Activated T-helper 2 cell treated with anti-CD3 and anti-CD28 coated beads, Interferon-gamma antibody, Interleukin-2, Interleukin-4, amounts not matched to agents 10 μg/mL and 5 μg/mL and 100 μg/mL, durations not matched to agents 14 hours and 24 hours and 36 hours (primary cell): ENCODE results near the gene ALDH1L1. TPM values are rescaled to one million over a fixed set of nuclear protein-coding genes. Genes with fewer than 3 reads are reported as not detected.
"Not testable (repeated sequence)": the region's sequence is repeated elsewhere in the genome, so short reads cannot be mapped to it uniquely, and the experiment has no call there.

Experiments
- DNase-seq: peaks from one replicate; pipeline ENCODE4 v3.0.0; 2021; ENCODE audit warnings: low spot score
- H3K27ac Mint-ChIP-seq: one replicate; pipeline ENCODE4 v1.8.0; 2021; ENCODE audit warnings: mixed read lengths
- H3K27me3 Mint-ChIP-seq: one replicate; pipeline ENCODE4 v1.8.0; 2021; ENCODE audit warnings: low read depth, mixed read lengths
- H3K36me3 Mint-ChIP-seq: one replicate; pipeline ENCODE4 v1.8.0; 2021; ENCODE audit warnings: low read depth, mixed read lengths
- H3K4me1 Mint-ChIP-seq: one replicate; pipeline ENCODE4 v1.8.0; 2021; ENCODE audit warnings: low read depth, mixed read lengths
- H3K4me3 Mint-ChIP-seq: one replicate; pipeline ENCODE4 v1.8.0; 2021; ENCODE audit warnings: low read depth, mild to moderate bottlenecking, moderate library complexity, mixed read lengths
- H3K9me3 Mint-ChIP-seq: one replicate; pipeline ENCODE4 v1.8.0; 2021; ENCODE audit warnings: mixed read lengths
- intact Hi-C: fragments of 100-400 bp; cut with micrococcal nuclease; formaldehyde crosslinking; loops from one replicate; pipeline ENCODE4 v1.15.1; 2023
- total RNA-seq: library from RNA; stranded (reverse); gene quantifications from 2 replicates; pipeline ENCODE4 v1.2.3, GENCODE V29; 2022

Gene ALDH1L1
- total RNA-seq, 1 donor from 2014 or later: not detected

DNA sequence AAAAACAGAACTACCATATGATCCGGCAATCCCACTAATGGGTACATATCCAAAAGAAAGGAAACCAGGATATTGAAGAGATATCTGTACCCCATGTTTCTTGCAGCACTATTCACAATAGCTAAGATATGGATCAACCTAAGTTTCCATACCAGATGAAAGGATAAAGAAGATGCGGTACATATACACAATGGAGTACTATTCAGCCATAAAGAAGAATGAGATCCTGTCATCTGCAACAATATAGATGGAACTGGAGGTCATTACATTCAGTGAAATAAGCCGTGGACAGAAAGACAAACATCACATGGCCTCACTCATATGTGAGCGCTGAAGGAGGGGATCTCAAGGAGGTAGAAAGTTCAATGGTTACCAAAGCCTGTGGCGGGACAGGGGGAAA lies 99.4 kb downstream of the ALDH1L1 start:
- H3K36me3 Mint-ChIP-seq: no peaks in the 10 kb centered on the region
- peak overlapping the region; percentile 20 for H3K4me3 Mint-ChIP-seq
- H3K27ac Mint-ChIP-seq: no peak overlapping the region
- H3K4me1 Mint-ChIP-seq: peaks cover 13% of the 10 kb centered on the region
- no peaks in the 10 kb centered on the region for H3K9me3 Mint-ChIP-seq
- intact Hi-C loops: loop anchor here (5.0 kb wide), 1 partner anchor 1516 kb away; the partner anchor contains the start of gene MCM2
- no peak for DNase-seq
- H3K27me3 Mint-ChIP-seq: no peaks in the 10 kb centered on the region

DNA sequence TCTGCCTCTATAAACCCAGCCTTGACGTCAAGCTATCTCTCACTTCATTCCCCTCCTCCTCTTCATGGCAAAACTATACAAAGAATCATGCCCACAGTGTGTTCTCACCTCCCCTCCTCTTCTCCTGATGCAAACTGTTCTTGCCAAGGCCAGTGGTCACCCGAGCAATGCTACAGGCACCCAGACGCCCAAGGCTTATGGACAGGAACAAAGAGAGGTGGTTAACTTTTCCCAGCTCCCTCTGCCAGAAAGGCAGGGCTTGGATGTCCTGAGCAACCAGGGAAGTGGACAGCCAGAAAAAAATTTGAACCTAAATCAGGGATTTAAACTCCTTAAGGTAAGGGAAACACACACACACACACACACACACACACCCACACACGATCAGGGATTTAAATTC lies 101.5 kb downstream of the ALDH1L1 start:
- Mint-ChIP-seq H3K36me3 (no peaks in the 10 kb centered on the region), H3K27ac (no peak overlapping the region), H3K4me1 (peaks cover 5% of the 10 kb centered on the region), H3K9me3 (no peaks in the 10 kb centered on the region), H3K27me3 (no peaks in the 10 kb centered on the region), H3K4me3 (no peak overlapping the region)
- no peak for DNase-seq
- intact Hi-C loops: no loop called here

DNA sequence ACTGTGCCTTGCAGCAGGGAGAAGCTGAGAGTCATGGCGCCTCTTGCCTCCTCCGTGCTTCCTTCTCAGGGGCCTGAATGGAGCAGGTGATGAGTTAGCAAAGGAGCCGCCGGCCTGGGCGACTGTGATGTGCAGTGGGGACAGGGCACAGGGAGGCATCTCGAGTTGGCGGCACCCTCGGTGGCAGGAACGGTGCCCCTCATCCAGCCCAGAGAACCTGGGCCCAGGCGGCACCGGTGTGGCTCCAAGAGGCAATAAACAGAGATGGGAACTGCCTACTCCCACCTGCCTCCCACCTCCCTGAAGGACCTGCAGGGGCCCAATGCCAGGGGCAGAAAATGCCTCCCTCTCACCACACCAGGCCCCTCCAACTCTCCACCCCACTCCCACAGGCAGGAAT lies 102.6 kb downstream of the ALDH1L1 start:
- H3K27me3 Mint-ChIP-seq: peaks cover 2% of the 10 kb centered on the region
- intact Hi-C loops: no loop called here
- H3K4me3 Mint-ChIP-seq: no peak overlapping the region
- H3K9me3 Mint-ChIP-seq: no peaks in the 10 kb centered on the region
- no peak overlapping the region for H3K27ac Mint-ChIP-seq
- DNase-seq: no peak
- H3K36me3 Mint-ChIP-seq: no peaks in the 10 kb centered on the region
- peaks cover under 1% of the 10 kb centered on the region for H3K4me1 Mint-ChIP-seq

DNA sequence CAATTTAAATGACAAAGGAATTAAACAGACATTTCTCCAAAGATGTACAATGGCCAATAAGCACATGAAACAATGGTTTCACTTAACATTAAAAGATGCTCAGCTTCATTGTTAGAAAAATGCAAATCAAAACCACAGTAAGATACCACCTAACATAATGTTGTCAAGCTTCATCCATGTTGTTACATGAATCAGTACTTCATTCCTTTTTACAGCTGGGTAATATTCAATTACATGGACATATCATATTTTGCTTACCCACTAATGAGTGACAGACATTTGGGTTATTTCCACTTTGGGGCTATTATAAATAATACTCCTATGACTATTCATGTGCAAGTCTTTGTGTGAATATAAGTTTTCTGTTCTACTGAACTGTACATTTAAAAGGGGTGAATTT lies 104.2 kb downstream of the ALDH1L1 start:
- intact Hi-C loops: no loop called here
- H3K9me3 Mint-ChIP-seq: no peaks in the 10 kb centered on the region
- no peak overlapping the region for H3K4me3 Mint-ChIP-seq
- no peaks in the 10 kb centered on the region for H3K4me1 Mint-ChIP-seq
- no peak overlapping the region for H3K27ac Mint-ChIP-seq
- DNase-seq: no peak
- H3K27me3 Mint-ChIP-seq: peaks cover 3% of the 10 kb centered on the region
- no peaks in the 10 kb centered on the region for H3K36me3 Mint-ChIP-seq

DNA sequence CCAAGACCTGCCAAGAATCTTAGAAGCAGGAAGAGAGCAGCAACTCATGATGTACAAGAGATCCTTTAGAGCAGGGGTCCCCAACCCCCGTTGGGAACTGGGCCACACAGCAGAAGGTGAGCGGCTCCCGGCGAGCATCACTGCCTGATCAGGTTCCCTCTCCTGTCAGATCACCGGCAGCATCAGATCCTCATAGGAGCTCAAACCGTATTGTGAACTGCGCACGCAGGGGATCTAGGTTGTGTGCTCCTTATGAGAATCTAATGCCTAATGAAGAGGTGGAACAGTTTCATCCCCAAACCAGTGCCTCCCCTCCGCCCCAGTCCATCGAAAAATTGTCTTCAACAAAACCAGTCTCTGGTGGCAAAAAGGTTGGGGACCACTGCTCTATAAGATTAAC lies 110.2 kb downstream of the ALDH1L1 start:
- Mint-ChIP-seq H3K36me3 (no peaks in the 10 kb centered on the region), H3K4me3 (no peak overlapping the region), H3K27ac (no peak overlapping the region), H3K27me3 (peaks cover 3% of the 10 kb centered on the region), H3K4me1 (no peaks in the 10 kb centered on the region), H3K9me3 (no peaks in the 10 kb centered on the region)
- intact Hi-C loops: no loop called here
- DNase-seq: no peak

DNA sequence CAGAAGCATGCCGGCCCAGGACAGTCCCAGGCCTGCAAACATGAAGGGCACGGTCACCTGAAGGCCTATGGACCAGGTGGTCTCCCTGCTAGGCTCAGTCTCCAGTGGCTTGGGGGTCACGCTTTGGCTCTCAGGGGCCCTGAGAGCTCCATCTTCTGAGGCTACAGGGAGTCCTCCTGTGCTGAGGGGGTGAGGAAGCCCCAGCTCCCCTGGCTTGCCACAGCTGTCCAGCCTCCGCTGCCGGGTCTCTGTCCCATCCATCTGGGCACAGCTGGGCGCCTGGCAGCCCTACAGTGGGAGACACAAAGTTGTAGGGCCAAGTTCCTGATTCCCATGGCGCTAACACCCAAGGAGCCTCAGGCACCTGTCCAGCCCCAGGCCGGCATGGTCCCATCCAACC lies 112.4 kb downstream of the ALDH1L1 start:
- Mint-ChIP-seq H3K27me3 (peaks cover 3% of the 10 kb centered on the region), H3K4me3 (no peak overlapping the region), H3K4me1 (peaks cover 3% of the 10 kb centered on the region), H3K36me3 (no peaks in the 10 kb centered on the region), H3K9me3 (no peaks in the 10 kb centered on the region), H3K27ac (no peak overlapping the region)
- DNase-seq: no peak
- intact Hi-C loops: no loop called here

DNA sequence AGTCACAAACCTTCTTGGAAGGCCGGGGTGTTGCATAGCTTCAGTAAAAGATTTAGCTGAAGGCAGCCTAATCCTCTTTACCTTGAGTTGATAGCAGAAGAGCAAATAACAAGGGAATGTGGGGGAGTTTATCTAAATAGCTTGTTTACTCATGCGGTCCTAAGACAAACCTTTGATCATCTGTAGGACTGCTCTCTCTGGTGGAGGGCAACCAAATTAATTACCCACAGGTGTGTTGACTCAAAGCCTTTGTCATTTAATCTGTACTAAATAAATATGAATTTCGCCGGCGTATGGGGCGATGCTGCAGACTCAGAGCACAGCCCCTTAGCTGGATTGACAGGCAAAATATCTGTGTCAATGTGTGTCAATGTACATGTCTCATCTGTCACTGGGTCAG lies 113.7 kb downstream of the ALDH1L1 start:
- H3K27ac Mint-ChIP-seq, DNase-seq, H3K9me3 Mint-ChIP-seq, H3K4me3 Mint-ChIP-seq, H3K36me3 Mint-ChIP-seq, H3K4me1 Mint-ChIP-seq, intact Hi-C loops, H3K27me3 Mint-ChIP-seq: not testable (repeated sequence)

DNA sequence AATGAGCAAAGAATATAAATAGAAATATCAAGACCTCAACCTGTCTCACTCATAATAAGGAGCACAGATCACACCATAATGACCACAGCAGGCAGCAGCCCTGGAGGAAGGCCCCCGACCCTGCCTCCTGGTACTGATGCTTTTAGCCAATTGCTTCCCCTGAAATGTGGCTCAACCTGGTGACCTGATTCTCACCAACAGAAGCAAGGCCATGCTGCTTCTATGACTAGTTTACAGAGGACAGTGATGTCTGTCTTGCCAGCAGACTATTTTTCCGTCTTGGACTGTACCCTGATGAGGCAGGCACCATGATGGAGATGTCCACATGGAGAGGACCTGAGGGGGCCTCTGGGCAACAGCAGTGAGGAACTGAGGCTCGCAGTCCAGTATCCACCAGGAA lies 114.5 kb downstream of the ALDH1L1 start:
- no peak overlapping the region for H3K27ac Mint-ChIP-seq
- no peaks in the 10 kb centered on the region for H3K36me3 Mint-ChIP-seq
- no peak overlapping the region for H3K4me3 Mint-ChIP-seq
- no peaks in the 10 kb centered on the region for H3K9me3 Mint-ChIP-seq
- H3K27me3 Mint-ChIP-seq: no peaks in the 10 kb centered on the region
- intact Hi-C loops: no loop called here
- peaks cover 3% of the 10 kb centered on the region for H3K4me1 Mint-ChIP-seq
- no peak for DNase-seq

DNA sequence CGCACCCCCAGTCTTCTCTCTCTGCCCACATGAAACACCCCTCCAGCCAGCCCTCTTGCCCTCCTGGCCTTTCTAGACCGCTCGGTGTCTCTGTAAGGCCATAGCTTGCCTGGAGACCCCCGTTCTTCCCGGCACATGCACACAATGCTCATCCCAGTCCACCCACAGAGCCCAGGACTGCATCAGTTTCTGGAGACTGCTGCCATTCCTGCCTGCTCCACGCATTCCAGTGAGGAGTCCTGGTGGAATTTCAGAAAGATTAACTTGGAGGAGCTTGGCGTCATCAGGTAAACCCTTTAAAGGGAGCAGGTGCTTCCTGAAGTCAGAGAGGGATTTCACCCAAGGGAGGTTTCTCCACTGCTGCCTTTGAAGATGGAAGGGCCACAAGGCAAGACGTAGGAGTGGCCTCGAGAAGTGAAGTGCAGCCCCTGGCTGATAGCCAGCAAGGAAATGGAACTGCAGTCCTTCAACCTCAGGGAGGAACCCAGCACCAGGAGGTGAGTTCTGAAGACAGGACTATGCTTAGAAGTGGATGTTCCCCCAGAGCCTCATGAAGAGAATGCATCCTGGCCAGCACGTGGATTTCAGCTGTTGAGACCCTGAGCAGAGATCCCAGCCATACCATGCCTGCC lies 115.6 kb downstream of the ALDH1L1 start:
- intact Hi-C loops: no loop called here
- no peaks in the 10 kb centered on the region for H3K27me3 Mint-ChIP-seq

DNA sequence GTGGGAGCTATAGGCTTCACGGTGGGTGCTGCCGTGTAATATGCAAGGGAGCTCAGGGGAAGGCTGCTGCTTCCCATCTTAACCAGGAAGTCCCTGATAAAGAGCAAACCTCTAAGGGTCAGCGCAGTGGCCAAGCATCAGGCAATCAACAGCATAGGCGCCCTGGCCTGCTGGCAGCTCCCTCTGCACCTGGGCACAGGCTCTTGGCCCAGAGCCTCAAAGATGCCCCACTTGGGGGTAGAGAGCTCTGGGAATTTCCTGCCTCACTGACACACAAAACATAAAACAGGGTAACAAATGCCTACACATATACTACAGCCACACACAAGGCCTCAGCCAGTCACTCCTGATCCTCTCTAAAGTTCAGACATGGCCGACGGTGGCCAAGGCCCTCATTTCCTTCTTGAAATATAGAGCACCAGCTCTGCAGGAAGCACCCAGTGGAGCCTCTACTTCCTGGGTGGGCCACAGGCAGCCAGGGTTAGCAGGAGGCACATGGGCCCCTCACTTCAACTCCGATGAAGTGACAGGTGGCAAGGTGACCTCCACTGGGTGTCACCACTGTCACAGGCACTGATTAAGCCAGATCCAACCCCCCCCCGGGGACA lies 116.9 kb downstream of the ALDH1L1 start:
- H3K27ac Mint-ChIP-seq: no peak overlapping the region
- no peak for DNase-seq
- no peak overlapping the region for H3K4me3 Mint-ChIP-seq
- intact Hi-C loops: no loop called here
- H3K27me3 Mint-ChIP-seq: no peaks in the 10 kb centered on the region
- H3K4me1 Mint-ChIP-seq: peaks cover 3% of the 10 kb centered on the region
- H3K36me3 Mint-ChIP-seq: no peaks in the 10 kb centered on the region
- no peaks in the 10 kb centered on the region for H3K9me3 Mint-ChIP-seq

More for the DNA sequence above, 115.6 kb downstream of the ALDH1L1 start:
- H3K27ac Mint-ChIP-seq: no peak overlapping the region
- no peaks in the 10 kb centered on the region for H3K36me3 Mint-ChIP-seq
- H3K4me3 Mint-ChIP-seq: no peak overlapping the region
- peaks cover 3% of the 10 kb centered on the region for H3K4me1 Mint-ChIP-seq
- DNase-seq: no peak
- H3K9me3 Mint-ChIP-seq: no peaks in the 10 kb centered on the region

DNA sequence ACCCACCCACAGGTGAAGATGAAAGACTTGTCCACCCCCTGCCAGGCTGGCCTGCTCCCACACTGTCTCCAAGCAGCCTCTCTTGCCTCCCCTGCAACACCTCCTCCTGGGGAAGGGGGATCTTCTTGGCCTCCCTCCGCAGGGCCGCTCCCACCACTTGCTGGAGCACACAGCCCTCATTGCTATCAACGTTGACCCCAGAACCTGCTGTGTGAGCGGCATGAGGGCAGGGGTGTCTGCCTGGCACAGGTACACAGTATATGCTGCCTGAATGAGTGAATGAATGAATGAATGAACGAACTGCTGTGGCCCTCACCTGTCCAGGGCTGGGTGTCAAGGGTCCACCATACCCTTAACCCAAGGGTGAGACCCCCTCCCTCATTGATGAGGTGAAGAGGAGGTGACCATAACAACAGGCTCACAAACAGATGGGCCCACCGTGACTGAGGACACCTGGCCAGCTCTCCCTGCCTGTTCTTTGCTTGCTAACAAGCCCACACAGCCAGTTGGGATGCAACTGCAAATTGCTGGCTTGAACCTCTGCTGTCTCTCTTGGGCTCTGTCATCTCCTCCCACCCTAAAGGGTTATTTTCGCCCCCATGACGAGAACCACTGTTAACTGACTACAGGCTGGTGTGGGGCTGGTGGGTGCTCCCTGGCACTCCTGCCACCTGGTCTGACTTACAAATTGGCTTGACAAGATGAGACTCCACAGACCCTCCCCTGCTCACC lies 118.9 kb downstream of the ALDH1L1 start:
- Mint-ChIP-seq H3K27ac (no peak overlapping the region), H3K4me1 (peaks cover 3% of the 10 kb centered on the region), H3K4me3 (no peak overlapping the region), H3K36me3 (no peaks in the 10 kb centered on the region), H3K27me3 (no peaks in the 10 kb centered on the region), H3K9me3 (no peaks in the 10 kb centered on the region)
- DNase-seq: no peak
- intact Hi-C loops: no loop called here

DNA sequence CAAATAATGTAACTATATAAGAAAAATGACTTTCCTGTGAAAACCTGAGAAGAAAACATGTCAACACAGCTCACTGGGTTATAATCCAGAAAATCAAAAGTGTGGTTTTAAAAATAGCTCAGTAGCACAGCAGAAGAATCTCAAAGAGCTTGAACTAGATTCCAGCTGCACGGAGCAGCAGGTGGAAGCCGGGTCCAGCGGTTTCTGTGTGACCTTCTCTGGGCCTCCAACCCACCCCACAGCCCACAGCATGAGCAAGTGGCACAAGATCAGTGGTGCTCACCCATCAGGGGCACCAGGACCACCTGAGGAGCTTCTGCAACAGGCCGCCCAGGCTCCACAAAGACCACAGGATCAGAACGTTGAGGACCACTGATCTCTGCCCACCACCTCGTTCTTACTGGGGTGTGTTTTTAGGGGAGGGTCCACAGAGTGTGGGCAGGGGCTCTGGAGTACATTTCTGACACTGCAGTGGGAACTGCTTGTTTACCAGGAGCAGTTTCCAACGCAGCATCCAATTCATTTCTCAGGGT lies 119.7 kb downstream of the ALDH1L1 start:
- no peak for DNase-seq
- Mint-ChIP-seq H3K27me3 (no peaks in the 10 kb centered on the region), H3K4me3 (no peak overlapping the region), H3K36me3 (no peaks in the 10 kb centered on the region), H3K4me1 (peaks cover 3% of the 10 kb centered on the region), H3K9me3 (no peaks in the 10 kb centered on the region), H3K27ac (no peak overlapping the region)
- intact Hi-C loops: no loop called here

DNA sequence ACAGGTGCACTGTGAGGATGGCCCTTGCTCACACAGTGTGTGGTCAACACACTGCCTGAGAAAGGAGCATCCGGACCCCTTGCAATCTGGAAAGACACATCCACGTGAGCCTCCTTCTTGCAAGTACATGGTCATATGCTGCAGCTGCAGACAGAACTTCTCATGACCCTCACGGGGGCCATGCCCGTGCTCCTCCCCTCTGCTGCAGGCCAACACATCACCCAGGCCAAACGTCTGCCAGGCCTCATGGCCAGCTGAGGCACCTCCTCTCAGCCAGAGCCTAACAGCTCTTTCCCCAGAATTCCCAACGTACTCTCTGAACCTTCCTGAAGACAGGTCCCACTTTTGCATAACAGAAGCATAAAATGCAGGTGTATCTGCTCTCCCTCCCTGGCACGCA lies 121.7 kb downstream of the ALDH1L1 start:
- H3K27me3 Mint-ChIP-seq: no peaks in the 10 kb centered on the region
- H3K27ac Mint-ChIP-seq: no peak overlapping the region
- H3K9me3 Mint-ChIP-seq: no peaks in the 10 kb centered on the region
- intact Hi-C loops: no loop called here
- H3K4me3 Mint-ChIP-seq: no peak overlapping the region
- DNase-seq: no peak
- peaks cover 3% of the 10 kb centered on the region for H3K4me1 Mint-ChIP-seq
- H3K36me3 Mint-ChIP-seq: no peaks in the 10 kb centered on the region
